C1 segment of cervical spinal cord (tissue), 14 donors: ENCODE data around the gene SOHLH2.

Experiments
- DNase-seq, 14 donors: peaks; one replicate each; lab custom pipeline; 2025; lab: John Stamatoyannopoulos, UW

SOHLH2 gene

DNA sequence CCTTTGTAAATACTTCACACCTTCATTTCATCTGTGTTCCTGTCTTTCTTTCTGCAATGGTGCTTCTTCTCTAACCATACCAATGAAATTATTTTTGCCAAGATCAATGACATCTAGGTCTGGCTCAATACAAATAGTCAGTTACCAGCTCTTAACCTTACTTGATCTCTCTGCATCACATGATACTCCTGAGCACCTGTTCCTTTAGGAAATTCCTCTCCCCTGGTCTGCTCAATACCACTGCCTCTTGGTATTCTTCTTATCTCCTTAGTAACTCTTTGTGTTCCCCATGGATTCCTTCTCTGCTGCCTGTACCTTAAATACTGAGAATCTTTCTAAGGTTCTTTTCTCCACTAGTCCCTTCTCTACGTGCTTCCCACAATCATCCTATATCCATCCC, 25.9 kb downstream of the SOHLH2 start:
- DNase-seq: no peak

GRCh38 chr13:36183901-36184300, 30.5 kb downstream of the SOHLH2 start:
- no peak for DNase-seq

- no peak for DNase-seq
These were observed 38.7 kb downstream of the SOHLH2 start for GRCh38 chr13:36175621-36176020.

- DNase-seq: no peak
These were observed 39.4 kb downstream of the SOHLH2 start for GRCh38 chr13:36174923-36175322.

GRCh38 chr13:36173571-36174322, 40.6 kb downstream of the SOHLH2 start:
- DNase-seq: no peak

- DNase-seq: no peak
These were observed 48.3 kb downstream of the SOHLH2 start for GRCh38 chr13:36166046-36166445.

DNA sequence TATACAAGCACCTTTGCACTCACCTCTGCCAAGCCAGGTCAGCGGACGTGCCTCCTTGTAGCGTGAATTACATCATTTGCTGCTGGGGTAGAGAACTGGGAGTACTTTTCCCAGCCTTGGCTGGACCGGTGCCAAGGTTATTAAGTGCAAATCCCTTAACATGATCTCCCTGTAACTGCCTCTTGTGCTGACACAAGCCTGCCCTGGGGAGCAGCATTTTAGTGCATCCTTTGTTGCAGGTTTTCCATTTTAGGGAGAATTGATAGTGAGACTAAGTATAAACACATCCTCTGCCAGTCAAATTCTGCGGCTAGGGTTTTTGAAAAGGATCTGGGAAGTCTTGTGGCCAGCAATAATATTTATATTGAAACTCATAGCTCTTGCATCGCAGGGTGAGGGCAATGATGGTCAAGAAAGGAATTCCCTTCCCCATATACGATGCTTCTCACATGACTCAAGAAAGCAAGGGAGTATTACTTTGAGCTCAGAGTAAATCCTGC, 50.5 kb downstream of the SOHLH2 start:
- peak in 1 of 14 donors; percentile 2 for DNase-seq

DNA sequence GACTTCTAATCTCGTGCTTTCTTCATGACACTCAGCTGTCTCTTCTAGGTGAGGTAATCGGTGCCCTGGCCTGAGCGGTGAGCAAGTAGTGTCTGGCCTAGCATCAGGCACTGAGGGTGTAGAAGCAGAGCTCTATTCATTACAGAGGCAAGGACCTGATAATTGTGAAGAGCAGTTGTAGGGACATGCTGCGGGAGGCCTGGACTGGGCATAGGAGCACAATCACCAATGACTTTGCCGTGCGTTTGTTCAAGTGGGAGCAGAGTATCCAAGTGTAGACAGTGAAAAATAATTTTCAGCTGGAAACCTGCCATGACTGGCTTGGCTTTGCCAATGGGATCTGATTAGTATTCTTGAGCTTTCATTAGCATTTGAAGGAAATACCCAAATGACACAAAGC, 51.1 kb downstream of the SOHLH2 start:
- peak in 3 of 14 donors; percentile 2 to 15 (median 6) for DNase-seq

DNA sequence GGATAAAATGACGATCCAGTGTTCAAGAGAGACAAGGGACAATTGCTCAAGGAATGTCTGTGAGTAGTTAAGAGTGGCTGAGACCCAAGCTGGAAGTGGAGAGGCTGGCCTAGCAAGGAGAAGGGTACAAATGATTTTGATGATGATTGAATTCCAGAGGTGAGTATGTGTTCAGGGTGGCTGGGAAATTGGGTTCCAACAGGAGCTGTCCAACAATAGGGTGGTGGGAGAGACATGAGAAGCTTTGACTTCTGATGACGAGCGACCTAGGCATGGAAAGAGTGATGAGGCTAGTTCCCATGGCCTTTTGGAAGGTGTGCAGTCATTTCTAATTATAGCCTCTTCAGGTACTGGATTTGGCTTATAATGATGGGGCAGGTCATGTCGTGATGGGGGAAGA, 54.1 kb downstream of the SOHLH2 start:
- no peak for DNase-seq

- DNase-seq: no peak
These were observed 55.7 kb downstream of the SOHLH2 start for GRCh38 chr13:36158611-36159010.

DNA sequence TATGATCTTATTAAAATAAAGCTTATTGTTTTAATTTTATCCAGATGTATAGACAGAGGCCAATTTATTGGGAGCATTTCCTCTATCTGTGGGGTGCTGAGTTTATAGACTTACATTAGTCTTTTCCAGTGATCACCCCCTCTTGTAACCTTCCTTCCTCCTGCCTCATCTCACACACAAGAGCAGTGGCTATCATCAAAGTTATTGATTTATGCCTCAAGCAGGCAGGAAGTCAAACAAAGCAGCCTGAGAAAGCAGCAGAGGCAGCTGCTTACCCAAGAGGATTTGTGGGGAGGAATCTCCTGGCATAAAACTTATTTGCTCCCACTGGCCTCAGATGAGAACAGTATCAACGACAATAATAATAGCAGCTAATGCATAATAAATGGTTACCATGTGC, 56.9 kb downstream of the SOHLH2 start:
- no peak for DNase-seq

DNA sequence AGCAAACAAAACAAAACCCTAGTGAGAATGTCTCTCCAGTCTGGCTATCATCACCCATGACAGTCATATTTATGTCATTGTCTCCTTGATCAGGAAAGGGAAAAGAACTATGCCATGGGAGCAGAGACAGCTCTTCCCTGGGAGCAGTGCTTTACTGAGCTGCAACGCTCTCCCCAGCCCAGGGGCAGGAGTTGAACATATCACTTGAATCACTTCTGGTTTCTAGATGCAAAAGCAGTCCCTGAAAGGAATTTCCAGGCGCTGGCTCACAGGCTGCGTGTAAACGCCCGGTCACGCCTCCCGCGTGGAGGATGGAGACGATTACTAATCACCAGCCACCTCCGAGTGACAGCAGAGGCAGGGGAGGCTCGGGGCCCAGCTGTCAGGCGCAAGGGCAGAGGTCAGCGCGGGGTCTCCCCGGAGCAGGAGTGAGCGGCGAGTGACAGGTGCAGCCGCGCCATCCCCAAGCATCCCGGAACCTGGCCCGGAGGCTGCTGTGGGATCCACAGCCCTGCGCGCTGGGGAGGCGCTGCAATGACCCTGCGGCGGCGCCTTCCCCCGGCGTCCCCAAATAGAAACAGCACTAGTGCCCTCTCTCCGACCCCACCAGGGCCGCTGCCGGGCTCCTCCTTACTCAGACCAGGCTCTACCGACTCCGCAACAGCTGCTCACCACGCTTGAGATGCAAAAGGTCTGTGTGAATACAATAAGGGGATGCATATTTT, 59.6 kb downstream of the SOHLH2 start:
- DNase-seq: peak in 3 of 14 donors; percentile 13 to 45 (median 37)

- no peak for DNase-seq
These were observed 62.8 kb downstream of the SOHLH2 start for GRCh38 chr13:36151591-36151990.

DNA sequence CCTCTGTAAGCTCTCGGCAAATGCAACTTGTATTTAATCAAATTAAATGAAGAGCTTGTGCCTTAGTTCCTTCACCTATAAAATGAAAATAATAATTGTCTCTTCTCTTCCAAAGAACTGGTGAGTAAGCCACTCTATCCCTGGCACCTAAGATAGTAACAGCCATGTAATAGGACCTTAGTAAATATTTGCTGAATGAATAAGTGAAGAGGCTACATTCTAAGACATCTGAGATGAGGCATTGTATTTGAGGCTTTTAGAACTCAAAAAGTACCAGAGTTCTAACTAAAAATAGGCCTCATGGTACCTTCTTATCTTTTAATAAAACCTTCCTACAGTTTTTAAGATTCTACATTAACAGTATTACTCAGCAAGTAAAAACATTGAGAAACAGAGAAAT, 65.9 kb downstream of the SOHLH2 start:
- DNase-seq: no peak

DNA sequence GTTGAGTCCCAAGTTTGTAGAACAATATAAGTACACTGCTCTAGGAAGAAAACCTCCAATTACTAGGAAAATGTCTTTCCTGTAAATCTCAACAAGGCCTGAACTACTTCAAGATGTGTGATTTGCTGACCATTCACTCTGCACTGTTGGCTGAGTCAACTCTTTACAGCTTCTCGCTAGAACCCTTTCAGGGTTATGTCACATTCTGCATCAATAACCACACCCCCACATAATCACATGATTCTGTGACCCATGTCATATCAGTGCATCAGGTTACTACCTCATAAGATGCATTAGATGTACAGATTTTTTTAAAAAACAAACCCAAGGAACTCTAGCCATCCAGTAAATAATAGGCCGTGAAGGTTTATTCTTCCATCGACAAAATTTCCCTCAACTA, 67.0 kb downstream of the SOHLH2 start:
- DNase-seq: no peak

- DNase-seq: no peak
These were observed 67.7 kb downstream of the SOHLH2 start for GRCh38 chr13:36146511-36147269.

- DNase-seq: no peak
These were observed 70.6 kb downstream of the SOHLH2 start for GRCh38 chr13:36143738-36144137.

DNA sequence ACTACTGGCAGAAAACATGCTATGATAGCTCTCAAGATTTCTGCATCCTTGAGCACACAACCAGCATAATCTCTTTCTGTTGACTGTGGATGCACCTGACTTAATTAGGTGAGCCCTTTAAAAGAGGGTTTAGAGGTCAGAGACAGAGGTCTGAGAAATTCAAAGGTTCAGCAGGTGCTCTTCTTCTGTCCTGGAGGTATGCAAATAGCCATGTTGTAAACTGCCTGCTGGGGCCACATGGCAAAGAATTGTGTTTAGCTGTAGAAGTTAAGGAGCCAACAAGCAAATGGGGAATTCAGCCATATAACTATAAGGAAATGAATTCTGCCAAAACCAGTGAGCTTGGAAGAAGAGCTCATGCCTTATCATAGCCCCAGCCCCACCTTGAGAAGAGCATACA, 71.6 kb downstream of the SOHLH2 start:
- no peak for DNase-seq

DNA sequence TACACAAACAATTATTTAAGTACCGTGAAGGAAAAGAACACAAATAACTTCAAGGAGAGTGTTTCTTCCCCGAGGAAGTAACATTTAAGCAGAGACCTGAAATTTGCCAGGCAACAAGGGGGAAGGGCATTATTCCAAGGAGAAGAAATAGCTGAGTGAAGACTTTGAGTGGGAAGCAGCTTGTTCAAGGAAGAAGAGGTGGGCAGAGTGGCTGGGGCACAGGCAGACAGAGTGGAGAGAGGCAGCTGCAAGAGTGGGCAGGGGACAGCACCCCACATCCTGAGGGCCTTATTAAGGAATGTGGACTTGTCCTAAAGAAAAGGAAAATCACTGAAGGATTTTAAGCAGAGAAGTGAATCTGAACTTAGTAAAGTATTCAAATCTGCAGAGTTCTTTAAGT, 78.5 kb downstream of the SOHLH2 start:
- no peak for DNase-seq

DNA sequence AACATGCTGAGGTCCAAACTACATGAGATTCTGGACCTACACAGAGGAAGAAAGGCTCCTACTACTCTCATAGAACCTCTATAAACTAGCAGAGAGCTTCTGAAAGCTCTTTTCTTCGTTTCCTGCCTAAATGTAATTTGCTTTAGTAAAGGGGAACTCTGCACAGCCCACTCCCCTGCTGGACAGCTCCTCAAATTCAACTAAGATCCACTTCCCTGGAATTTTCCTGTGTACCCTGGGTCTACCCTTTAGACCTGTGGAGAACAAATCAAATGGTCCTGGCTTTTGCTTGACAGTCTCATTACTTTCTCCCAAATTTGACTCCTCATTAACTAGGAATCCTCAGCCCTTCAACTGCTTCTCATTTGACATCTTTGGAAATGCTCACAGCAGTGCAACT, 79.7 kb downstream of the SOHLH2 start:
- DNase-seq: no peak

DNA sequence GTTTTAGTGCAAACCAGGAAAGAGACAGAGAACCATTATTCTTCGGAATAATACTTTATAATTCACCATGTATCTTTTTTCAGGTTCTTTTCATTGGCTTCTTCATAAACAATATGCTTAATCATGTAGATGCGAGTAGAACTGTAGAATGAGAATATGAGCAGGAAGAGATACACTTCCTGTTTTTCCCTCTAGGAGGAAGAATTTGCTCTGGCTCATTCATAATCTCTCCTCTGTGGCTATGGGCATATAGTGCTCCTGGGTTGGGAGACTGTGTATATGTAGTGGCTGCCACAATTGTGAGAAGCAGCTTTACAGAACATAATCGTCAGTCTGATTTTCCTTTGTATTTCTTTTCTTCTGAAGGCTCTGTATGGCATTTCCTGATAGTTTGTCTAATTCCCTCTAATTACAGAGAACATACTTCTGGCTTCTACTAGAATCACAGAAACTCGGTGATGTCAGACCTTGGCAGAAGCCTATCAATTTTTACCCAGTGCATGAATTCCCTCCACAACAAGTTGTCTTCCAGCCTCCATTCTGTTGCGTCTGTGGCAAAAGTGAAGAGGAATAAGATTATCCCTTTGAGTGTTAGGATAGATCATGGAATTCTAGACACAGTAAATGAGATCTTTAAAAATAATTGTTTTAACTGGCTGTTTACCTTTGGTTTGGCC, 80.3 kb downstream of the SOHLH2 start:
- no peak for DNase-seq

DNA sequence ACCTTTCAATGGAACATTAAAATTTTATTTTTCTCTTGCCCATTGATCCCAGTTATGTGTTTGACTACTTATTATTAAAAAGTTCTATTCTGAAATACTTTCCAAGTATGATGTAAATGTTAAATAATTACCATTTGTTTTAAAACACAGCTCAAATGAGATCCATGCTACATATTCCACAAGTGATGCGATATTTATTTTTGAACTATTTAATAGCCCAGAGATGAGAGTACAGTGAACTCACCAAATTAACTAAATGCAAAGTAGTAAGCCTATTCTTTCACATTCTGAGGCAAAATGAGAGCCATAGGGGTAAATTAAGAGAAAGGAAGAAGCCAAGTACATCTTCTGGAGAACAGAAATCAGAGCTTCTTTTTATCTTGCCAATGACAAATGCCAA, 82.0 kb downstream of the SOHLH2 start:
- DNase-seq: no peak
